Endothelial cell of umbilical vein (primary cell): Measurements from ENCODE around the gene NOTCH1. TPM values are rescaled to one million over a fixed set of nuclear protein-coding genes. Genes with fewer than 3 reads are reported as not detected.

Experiments used
- BruUV-seq: library from RNA; stranded (reverse); fragments of 400-500 nt; replicated peaks from 2 replicates; lab custom pipeline; 2021; lab: Mats Ljungman, UMichigan
- CTCF ChIA-PET: fragments of 300-600, 350-600 bp; sonication (Branson Sonifier 250); formaldehyde crosslinking; loops from one replicate; lab custom pipeline; 2021; ENCODE audit warnings: antibody characterized with exemption, inconsistent platforms; lab: Charles Lee
- POLR2A ChIA-PET: fragments of 300-600, 350-600 bp; sonication (Branson Sonifier 250); formaldehyde crosslinking; loops from one replicate; lab custom pipeline; 2021; ENCODE audit warnings: antibody characterized with exemption, inconsistent platforms; lab: Charles Lee
- DNase-seq: peaks from one replicate; pipeline ENCODE4 v3.0.0-alpha.2; 2011; ENCODE audit warnings: low read depth, low spot score
- FAIRE-seq: peaks from 2 replicates; lab custom pipeline; 2011; peaks lifted over from hg19 to GRCh38; lab: Jason Lieb, UNC
- H2AFZ ChIP-seq: 2 replicates; pipeline ENCODE4 v1.6.0; 2012; ENCODE audit warnings: low read depth, low read length, control low read depth, inconsistent platforms
- H3K27ac ChIP-seq: 2 replicates; pipeline ENCODE4 v1.5.1; 2011; ENCODE audit warnings: low read depth, mild to moderate bottlenecking, control low read depth, low read length, moderate library complexity; ENCODE audit not compliant: insufficient read depth
- H3K27me3 ChIP-seq, 2 experiments: 2 replicates each; pipeline versions ENCODE4 v1.6.0 to v1.6.1; 2011; ENCODE audit warnings: low read length in 2 of 2, mixed read lengths in 1 of 2; ENCODE audit not compliant: control insufficient read depth in 2 of 2, insufficient read depth in 2 of 2
- H3K36me3 ChIP-seq, 2 experiments: 2 replicates in 1 of 2; 3 replicates in 1 of 2; pipeline ENCODE4 v1.5.1; 2011; ENCODE audit warnings: low read length in 2 of 2, mild to moderate bottlenecking in 1 of 2, moderate library complexity in 1 of 2; ENCODE audit not compliant: control insufficient read depth in 2 of 2, insufficient read depth in 2 of 2; ENCODE audit errors: extremely low read depth in 1 of 2
- H3K4me1 ChIP-seq: 3 replicates; pipeline ENCODE4 v1.5.1; 2011; ENCODE audit warnings: mild to moderate bottlenecking, low read length; ENCODE audit not compliant: control insufficient read depth, insufficient read depth; ENCODE audit errors: extremely low read depth
- H3K4me2 ChIP-seq: 2 replicates; pipeline ENCODE4 v1.6.1; 2011; ENCODE audit warnings: low read length, control low read depth, mixed read lengths; ENCODE audit not compliant: insufficient read depth
- H3K4me3 ChIP-seq, 3 experiments: fragments of 200-600 bp in 1 of 3; sonication (generic), shearing (Covaris generic) in 1 of 3; replicated peaks in 1 of 3; 2 replicates each; pipeline ENCODE4 v1.5.1; 2011 to 2016; ENCODE audit warnings: control low read depth in 3 of 3, low read length in 3 of 3, mild to moderate bottlenecking in 2 of 3, inconsistent platforms in 1 of 3, low read depth in 1 of 3, moderate library complexity in 1 of 3; ENCODE audit not compliant: insufficient read depth in 1 of 3
- H3K79me2 ChIP-seq: 2 replicates; pipeline ENCODE4 v1.6.0; 2012; ENCODE audit warnings: low read length, inconsistent platforms; ENCODE audit not compliant: control insufficient read depth, insufficient read depth
- H3K9ac ChIP-seq: replicated peaks from 2 replicates; pipeline ENCODE3; 2011; ENCODE audit warnings: low read length, control low read depth; ENCODE audit not compliant: insufficient read depth; ENCODE audit errors: extremely low read depth
- H3K9me1 ChIP-seq: replicated peaks from 3 replicates; pipeline ENCODE4 v1.6.0; 2011; ENCODE audit warnings: mild to moderate bottlenecking, low read length; ENCODE audit not compliant: control insufficient read depth, insufficient read depth; ENCODE audit errors: extremely low read depth
- H3K9me3 ChIP-seq: replicated peaks from 2 replicates; pipeline ENCODE4 v1.5.1; 2012; ENCODE audit warnings: low read length, inconsistent platforms; ENCODE audit not compliant: control insufficient read depth, insufficient read depth
- H4K20me1 ChIP-seq: replicated peaks from 2 replicates; pipeline ENCODE3; 2011; ENCODE audit warnings: mild to moderate bottlenecking, low read length; ENCODE audit not compliant: control insufficient read depth, insufficient read depth; ENCODE audit errors: extremely low read depth
- FOS ChIP-seq: IDR thresholded peaks from 2 replicates; pipeline ENCODE4 v1.6.1; 2011; ENCODE audit warnings: mild to moderate bottlenecking, low read length, moderate library complexity, borderline replicate concordance; ENCODE audit not compliant: insufficient read depth
- JUN ChIP-seq: IDR thresholded peaks from 2 replicates; pipeline ENCODE4 v1.6.1; 2011; ENCODE audit warnings: borderline replicate concordance, low read depth; ENCODE audit not compliant: insufficient read length, insufficient read depth
- MYC ChIP-seq: IDR thresholded peaks from one replicate; pipeline ENCODE4 v1.6.1; 2011; ENCODE audit warnings: mild to moderate bottlenecking, low read depth, low read length
- POLR2AphosphoS5 ChIP-seq: IDR thresholded peaks from 2 replicates; pipeline ENCODE4 v1.6.1; 2012; ENCODE audit warnings: low read depth, mild to moderate bottlenecking, control low read depth, low read length, moderate library complexity; ENCODE audit not compliant: insufficient read depth
- dilution Hi-C: fragments of 300-500 bp; cut with MboI; formaldehyde crosslinking; loops from one replicate; pipeline ENCODE4 v1.15.0; 2019; ENCODE audit warnings: low sequenced_read_pairs; ENCODE audit not compliant: extremely low pct_ligation_motif_present
- intact Hi-C: fragments of 100-400 bp; cut with micrococcal nuclease; formaldehyde crosslinking; loops from one replicate; pipeline ENCODE4 v1.10.0; 2022
- polyA plus RNA-seq, 4 experiments: library from polyadenylated mRNA; depleted of rRNA in 3 of 4; stranded (reverse) in 3 of 4; unstranded in 1 of 4; fragments of >200 nt; gene quantifications; 2 replicates each; pipeline versions ENCODE4 v1.2.1 to v1.2.3, GENCODE V29; 2011 to 2012; ENCODE audit warnings: missing spikeins in 1 of 4
- total RNA-seq: library from RNA; stranded (reverse); gene quantifications from 2 replicates; pipeline ENCODE4 v1.2.3, GENCODE V29; 2021
- TF ChIP-seq, protein P1 (sequence below), 2 donors: IDR thresholded peaks; 1 replicate in 1 of 2; 2 replicates in 1 of 2; pipeline ENCODE4 v1.5.1; 2011; ENCODE audit warnings: low read length in 2 of 2, mild to moderate bottlenecking in 2 of 2, moderate library complexity in 2 of 2, control low read depth in 1 of 2, inconsistent platforms in 1 of 2, low read depth in 1 of 2; ENCODE audit not compliant: insufficient read depth in 1 of 2; ENCODE audit errors: extremely low read depth in 1 of 2
- TF ChIP-seq, protein P2 (sequence below): IDR thresholded peaks from 2 replicates; pipeline ENCODE4 v1.6.1; 2011; ENCODE audit not compliant: insufficient read depth, insufficient read length

The NOTCH1 gene
- total and polyA plus RNA-seq, 2 donors (not counting 3 experiments of a cell fraction or from before 2014, with no cell fraction given) = 31.7 to 153 TPM

DNA sequence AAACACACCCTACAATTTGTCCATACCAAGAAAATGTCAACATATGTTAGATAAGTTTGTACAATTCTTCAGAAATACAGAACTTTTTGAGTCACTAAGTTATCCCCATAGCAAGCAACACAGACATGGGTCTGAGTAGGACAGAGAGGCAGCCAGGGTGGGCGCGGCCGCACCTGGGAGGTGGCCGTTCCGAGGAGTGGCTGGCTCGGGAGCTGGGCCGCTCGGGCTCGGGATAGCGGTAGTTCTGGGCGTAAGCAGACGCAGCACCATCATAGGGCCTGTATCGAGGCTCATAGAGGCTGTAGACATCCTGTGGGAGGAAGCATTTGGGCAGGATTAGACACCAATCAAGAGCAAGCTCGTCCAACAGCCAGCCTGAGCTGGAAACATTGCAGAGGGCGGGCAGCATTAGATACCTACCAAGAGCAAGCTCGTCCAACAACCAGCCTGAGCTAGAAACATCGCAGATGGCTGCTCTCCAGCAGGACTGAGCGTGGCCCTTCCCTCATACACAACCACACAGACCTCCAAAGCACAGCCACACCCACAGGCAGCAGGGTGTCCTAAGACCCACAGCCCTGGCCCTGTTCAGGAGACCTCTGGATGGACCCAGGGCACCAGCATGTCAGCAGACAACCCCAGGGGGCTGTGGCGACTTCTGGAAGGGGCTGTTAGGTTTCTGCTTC lies 73.9 kb downstream of the NOTCH1 start:
- no TSS peak for BruUV-seq
- no peaks in the 10 kb centered on the region for H3K4me1 ChIP-seq
- H3K4me3 ChIP-seq = no peak overlapping the region
- no peaks in the 10 kb centered on the region for H3K9me3 ChIP-seq
- no peaks in the 10 kb centered on the region for H3K9me1 ChIP-seq
- H2AFZ ChIP-seq = no peak overlapping the region
- FAIRE-seq (no peak), DNase-seq (no peak)
- intact Hi-C loops = no loop called here
- H3K36me3 ChIP-seq = peaks cover 31 to 84% of the 10 kb centered on the region in 2 experiments
- no peak overlapping the region for H3K27ac ChIP-seq
- POLR2A ChIA-PET = no interaction called here
- H3K4me2 ChIP-seq = no peak overlapping the region
- no peaks in the 10 kb centered on the region for H3K27me3 ChIP-seq
- CTCF ChIA-PET = no interaction called here
- dilution Hi-C loops = no loop called here
- H3K9ac ChIP-seq = no peak overlapping the region
- TF ChIP-seq, protein P1, sequence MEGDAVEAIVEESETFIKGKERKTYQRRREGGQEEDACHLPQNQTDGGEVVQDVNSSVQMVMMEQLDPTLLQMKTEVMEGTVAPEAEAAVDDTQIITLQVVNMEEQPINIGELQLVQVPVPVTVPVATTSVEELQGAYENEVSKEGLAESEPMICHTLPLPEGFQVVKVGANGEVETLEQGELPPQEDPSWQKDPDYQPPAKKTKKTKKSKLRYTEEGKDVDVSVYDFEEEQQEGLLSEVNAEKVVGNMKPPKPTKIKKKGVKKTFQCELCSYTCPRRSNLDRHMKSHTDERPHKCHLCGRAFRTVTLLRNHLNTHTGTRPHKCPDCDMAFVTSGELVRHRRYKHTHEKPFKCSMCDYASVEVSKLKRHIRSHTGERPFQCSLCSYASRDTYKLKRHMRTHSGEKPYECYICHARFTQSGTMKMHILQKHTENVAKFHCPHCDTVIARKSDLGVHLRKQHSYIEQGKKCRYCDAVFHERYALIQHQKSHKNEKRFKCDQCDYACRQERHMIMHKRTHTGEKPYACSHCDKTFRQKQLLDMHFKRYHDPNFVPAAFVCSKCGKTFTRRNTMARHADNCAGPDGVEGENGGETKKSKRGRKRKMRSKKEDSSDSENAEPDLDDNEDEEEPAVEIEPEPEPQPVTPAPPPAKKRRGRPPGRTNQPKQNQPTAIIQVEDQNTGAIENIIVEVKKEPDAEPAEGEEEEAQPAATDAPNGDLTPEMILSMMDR (IDR thresholded peaks at IDR 0.05; ENCODE audit: extremely low read depth in 1 of 2, insufficient read depth in 1 of 2, low read depth in 1 of 2, low read length in 2 of 2) = no peak
- no peak for TF ChIP-seq MYC
- TF ChIP-seq, protein P2, sequence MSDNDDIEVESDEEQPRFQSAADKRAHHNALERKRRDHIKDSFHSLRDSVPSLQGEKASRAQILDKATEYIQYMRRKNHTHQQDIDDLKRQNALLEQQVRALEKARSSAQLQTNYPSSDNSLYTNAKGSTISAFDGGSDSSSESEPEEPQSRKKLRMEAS = no peak
- TF ChIP-seq POLR2AphosphoS5 = no peak
- no peak for TF ChIP-seq FOS
- TF ChIP-seq JUN = no peak
- H4K20me1 ChIP-seq = no peaks in the 10 kb centered on the region
- H3K79me2 ChIP-seq = peaks cover 55% of the 10 kb centered on the region
